GM19397 (cell line): ENCODE results near the gene TMED8.

ENCODE experiments used
- ATAC-seq: cut with Tn5 transposase; IDR thresholded peaks from one replicate; pipeline ENCODE4 v1.9.1; 2021; ENCODE audit warnings: mild to moderate bottlenecking, moderate library complexity; ENCODE audit not compliant: unreplicated experiment

Gene TMED8

GRCh38 chr14:77301103-77301502 lies 75.8 kb downstream of the TMED8 start:
- ATAC-seq = no peak

GRCh38 chr14:77299771-77300170 lies 77.1 kb downstream of the TMED8 start:
- no peak for ATAC-seq

- ATAC-seq = no peak
These were observed 80.0 kb downstream of the TMED8 start for GRCh38 chr14:77296906-77297305.

GRCh38 chr14:77296155-77296554 lies 80.7 kb downstream of the TMED8 start:
- ATAC-seq = no peak

GRCh38 chr14:77290705-77291104 lies 86.2 kb downstream of the TMED8 start:
- ATAC-seq = no peak

- ATAC-seq = no peak
These were observed 90.3 kb downstream of the TMED8 start for GRCh38 chr14:77286576-77286975.
